ENCODE measurements around the gene HMOX1. TPM values are rescaled to one million over a fixed set of nuclear protein-coding genes. Genes with fewer than 3 reads are reported as not detected.

The HMOX1 gene
- total and polyA plus RNA-seq, 4 donors: 18.7 to 108 (median 59.7) TPM

DNA sequence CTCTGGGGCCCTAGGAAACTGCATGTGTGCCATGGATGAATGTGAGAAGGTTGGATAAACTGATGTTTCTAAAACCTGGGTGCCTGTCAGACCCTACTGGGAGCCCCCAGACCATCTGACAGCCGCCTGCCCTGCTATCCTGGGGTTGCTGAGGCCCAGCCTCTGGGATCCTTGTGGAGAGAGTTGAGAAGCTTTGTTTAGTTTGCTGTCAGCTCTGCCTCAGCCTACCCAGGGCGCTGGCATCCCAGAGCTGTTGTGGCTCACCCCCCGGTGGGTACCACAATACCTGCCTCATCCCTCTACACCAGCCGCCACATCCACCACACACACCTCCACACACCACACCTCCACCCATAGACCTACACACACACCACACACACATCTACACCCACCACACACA is 38.5 kb upstream of the HMOX1 start:
- no peaks in the 10 kb centered on the region for H3K4me1 ChIP-seq (ENCODE audit: control insufficient read depth in 4 of 4, insufficient read depth in 4 of 4, low read length in 3 of 4)
- TF ChIP-seq JUND (IDR thresholded peaks at IDR 0.05) (no peak), SP1 (IDR thresholded peaks at IDR 0.05) (no peak), HNF4G (IDR thresholded peaks at IDR 0.05) (no peak), FOXA2 (IDR thresholded peaks at IDR 0.05) (no peak), RAD21 (IDR thresholded peaks at IDR 0.05) (no peak), TAF1 (conservative IDR thresholded peaks at IDR 0.05) (no peak), HNF4A (conservative IDR thresholded peaks at IDR 0.05) (no peak), FOXA1 (IDR thresholded peaks at IDR 0.05) (no peak), YY1 (IDR thresholded peaks at IDR 0.05) (no peak)
- TF ChIP-seq, protein P1, sequence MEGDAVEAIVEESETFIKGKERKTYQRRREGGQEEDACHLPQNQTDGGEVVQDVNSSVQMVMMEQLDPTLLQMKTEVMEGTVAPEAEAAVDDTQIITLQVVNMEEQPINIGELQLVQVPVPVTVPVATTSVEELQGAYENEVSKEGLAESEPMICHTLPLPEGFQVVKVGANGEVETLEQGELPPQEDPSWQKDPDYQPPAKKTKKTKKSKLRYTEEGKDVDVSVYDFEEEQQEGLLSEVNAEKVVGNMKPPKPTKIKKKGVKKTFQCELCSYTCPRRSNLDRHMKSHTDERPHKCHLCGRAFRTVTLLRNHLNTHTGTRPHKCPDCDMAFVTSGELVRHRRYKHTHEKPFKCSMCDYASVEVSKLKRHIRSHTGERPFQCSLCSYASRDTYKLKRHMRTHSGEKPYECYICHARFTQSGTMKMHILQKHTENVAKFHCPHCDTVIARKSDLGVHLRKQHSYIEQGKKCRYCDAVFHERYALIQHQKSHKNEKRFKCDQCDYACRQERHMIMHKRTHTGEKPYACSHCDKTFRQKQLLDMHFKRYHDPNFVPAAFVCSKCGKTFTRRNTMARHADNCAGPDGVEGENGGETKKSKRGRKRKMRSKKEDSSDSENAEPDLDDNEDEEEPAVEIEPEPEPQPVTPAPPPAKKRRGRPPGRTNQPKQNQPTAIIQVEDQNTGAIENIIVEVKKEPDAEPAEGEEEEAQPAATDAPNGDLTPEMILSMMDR (IDR thresholded peaks at IDR 0.05; ENCODE audit: low read depth, low read length, missing input control): no peak
- TF ChIP-seq, protein P2, sequence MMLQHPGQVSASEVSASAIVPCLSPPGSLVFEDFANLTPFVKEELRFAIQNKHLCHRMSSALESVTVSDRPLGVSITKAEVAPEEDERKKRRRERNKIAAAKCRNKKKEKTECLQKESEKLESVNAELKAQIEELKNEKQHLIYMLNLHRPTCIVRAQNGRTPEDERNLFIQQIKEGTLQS (IDR thresholded peaks at IDR 0.05): no peak
- TF ChIP-seq, protein P3, sequence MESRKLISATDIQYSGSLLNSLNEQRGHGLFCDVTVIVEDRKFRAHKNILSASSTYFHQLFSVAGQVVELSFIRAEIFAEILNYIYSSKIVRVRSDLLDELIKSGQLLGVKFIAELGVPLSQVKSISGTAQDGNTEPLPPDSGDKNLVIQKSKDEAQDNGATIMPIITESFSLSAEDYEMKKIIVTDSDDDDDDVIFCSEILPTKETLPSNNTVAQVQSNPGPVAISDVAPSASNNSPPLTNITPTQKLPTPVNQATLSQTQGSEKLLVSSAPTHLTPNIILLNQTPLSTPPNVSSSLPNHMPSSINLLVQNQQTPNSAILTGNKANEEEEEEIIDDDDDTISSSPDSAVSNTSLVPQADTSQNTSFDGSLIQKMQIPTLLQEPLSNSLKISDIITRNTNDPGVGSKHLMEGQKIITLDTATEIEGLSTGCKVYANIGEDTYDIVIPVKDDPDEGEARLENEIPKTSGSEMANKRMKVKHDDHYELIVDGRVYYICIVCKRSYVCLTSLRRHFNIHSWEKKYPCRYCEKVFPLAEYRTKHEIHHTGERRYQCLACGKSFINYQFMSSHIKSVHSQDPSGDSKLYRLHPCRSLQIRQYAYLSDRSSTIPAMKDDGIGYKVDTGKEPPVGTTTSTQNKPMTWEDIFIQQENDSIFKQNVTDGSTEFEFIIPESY (IDR thresholded peaks at IDR 0.05): no peak
- H3K27ac ChIP-seq (ENCODE audit: low read depth in 1 of 2, low read length in 2 of 2): no peak overlapping the region
- no peak for DNase-seq (ENCODE audit: low spot score)
- no peak overlapping the region for H3K4me3 ChIP-seq (ENCODE audit: low read depth in 1 of 3, low read length in 3 of 3)
- H3K9me3 ChIP-seq (ENCODE audit: control insufficient read depth in 4 of 4, low read length in 3 of 4): no peaks in the 10 kb centered on the region
- WGBS: 93% methylated on average over 4 of the region's 4 CpGs
- no peak overlapping the region for H3K9ac ChIP-seq (ENCODE audit: low read depth in 1 of 2, low read length in 2 of 2)
- H3K27me3 ChIP-seq (ENCODE audit: control insufficient read depth in 4 of 4, insufficient read depth in 4 of 4, low read length in 3 of 4): no peaks in the 10 kb centered on the region
- H3K36me3 ChIP-seq (ENCODE audit: control insufficient read depth in 4 of 4, insufficient read depth in 3 of 4, low read depth in 1 of 4, low read length in 3 of 4): peaks cover 7 to 76% (median 37%) of the 10 kb centered on the region in 4 donors

DNA sequence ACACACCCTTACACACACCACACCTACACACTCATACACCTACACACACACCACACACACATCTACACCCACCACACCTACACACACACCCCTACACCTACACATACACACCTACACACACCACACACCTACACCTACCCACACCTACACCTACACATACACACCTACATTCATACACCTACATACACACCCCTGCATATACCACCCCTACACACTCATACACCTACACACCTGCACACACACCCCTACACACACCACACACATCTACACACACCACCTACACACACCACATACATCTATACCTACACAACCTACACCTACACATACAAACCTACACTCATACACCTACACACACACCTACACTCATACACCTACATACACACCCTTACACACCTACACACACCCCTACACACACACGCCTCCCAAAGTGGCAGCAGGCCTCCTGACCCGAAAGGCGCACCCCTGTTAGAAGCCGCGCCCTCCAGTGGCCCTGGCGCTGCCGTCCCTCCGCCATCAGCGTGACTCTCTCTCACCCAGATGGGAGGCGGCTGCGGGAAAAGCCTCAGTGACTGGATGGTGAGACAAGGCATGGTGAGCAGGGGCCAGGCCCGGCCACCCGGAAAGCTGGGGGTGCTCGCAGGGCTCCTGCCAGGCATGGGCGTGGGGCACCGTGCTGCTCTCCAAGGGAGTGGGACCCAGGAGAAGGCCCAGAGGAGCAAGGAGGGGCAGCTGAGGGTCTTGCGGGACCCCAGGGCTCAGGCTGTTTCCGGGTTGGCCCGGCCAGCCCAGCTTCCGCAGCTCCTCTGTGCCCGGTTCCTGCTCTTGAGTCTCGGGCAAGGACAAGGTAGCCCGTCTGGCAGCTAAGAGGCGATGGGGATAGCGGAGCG is 37.0 kb upstream of the HMOX1 start:
- H3K27me3 ChIP-seq (ENCODE audit: control insufficient read depth in 4 of 4, insufficient read depth in 4 of 4, low read length in 3 of 4): no peaks in the 10 kb centered on the region
- H3K27ac ChIP-seq (ENCODE audit: low read depth in 1 of 2, low read length in 2 of 2): no peak overlapping the region
- no peak overlapping the region for H3K4me3 ChIP-seq (ENCODE audit: low read depth in 1 of 3, low read length in 3 of 3)
- H3K9me3 ChIP-seq (ENCODE audit: control insufficient read depth in 4 of 4, low read length in 3 of 4): no peaks in the 10 kb centered on the region
- DNase-seq (ENCODE audit: low spot score): no peak
- 96% methylated on average over 26 of the region's 26 CpGs for WGBS
- peaks cover 10 to 67% (median 34%) of the 10 kb centered on the region in 4 donors for H3K36me3 ChIP-seq (ENCODE audit: control insufficient read depth in 4 of 4, insufficient read depth in 3 of 4, low read depth in 1 of 4, low read length in 3 of 4)
- no peaks in the 10 kb centered on the region for H3K4me1 ChIP-seq (ENCODE audit: control insufficient read depth in 4 of 4, insufficient read depth in 4 of 4, low read length in 3 of 4)
- no peak for TF ChIP-seq RAD21 (IDR thresholded peaks at IDR 0.05)
- no peak for TF ChIP-seq FOXA2 (IDR thresholded peaks at IDR 0.05)
- TF ChIP-seq, protein P4, sequence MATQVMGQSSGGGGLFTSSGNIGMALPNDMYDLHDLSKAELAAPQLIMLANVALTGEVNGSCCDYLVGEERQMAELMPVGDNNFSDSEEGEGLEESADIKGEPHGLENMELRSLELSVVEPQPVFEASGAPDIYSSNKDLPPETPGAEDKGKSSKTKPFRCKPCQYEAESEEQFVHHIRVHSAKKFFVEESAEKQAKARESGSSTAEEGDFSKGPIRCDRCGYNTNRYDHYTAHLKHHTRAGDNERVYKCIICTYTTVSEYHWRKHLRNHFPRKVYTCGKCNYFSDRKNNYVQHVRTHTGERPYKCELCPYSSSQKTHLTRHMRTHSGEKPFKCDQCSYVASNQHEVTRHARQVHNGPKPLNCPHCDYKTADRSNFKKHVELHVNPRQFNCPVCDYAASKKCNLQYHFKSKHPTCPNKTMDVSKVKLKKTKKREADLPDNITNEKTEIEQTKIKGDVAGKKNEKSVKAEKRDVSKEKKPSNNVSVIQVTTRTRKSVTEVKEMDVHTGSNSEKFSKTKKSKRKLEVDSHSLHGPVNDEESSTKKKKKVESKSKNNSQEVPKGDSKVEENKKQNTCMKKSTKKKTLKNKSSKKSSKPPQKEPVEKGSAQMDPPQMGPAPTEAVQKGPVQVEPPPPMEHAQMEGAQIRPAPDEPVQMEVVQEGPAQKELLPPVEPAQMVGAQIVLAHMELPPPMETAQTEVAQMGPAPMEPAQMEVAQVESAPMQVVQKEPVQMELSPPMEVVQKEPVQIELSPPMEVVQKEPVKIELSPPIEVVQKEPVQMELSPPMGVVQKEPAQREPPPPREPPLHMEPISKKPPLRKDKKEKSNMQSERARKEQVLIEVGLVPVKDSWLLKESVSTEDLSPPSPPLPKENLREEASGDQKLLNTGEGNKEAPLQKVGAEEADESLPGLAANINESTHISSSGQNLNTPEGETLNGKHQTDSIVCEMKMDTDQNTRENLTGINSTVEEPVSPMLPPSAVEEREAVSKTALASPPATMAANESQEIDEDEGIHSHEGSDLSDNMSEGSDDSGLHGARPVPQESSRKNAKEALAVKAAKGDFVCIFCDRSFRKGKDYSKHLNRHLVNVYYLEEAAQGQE (IDR thresholded peaks at IDR 0.05): no peak
- TF ChIP-seq, protein P5, sequence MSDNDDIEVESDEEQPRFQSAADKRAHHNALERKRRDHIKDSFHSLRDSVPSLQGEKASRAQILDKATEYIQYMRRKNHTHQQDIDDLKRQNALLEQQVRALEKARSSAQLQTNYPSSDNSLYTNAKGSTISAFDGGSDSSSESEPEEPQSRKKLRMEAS (IDR thresholded peaks at IDR 0.05): no peak
- TF ChIP-seq TAF1 (conservative IDR thresholded peaks at IDR 0.05): no peak
- no peak for TF ChIP-seq JUND (IDR thresholded peaks at IDR 0.05)
- TF ChIP-seq, protein P1 (IDR thresholded peaks at IDR 0.05; ENCODE audit: low read depth, low read length, missing input control): no peak
- TF ChIP-seq HNF4A (conservative IDR thresholded peaks at IDR 0.05): no peak
- TF ChIP-seq, protein P3 (IDR thresholded peaks at IDR 0.05): no peak
- no peak for TF ChIP-seq RXRA (IDR thresholded peaks at IDR 0.05)
- TF ChIP-seq EGR1 (IDR thresholded peaks at IDR 0.05; ENCODE audit: low read depth in 2 of 2): no peak
- no peak for TF ChIP-seq SP1 (IDR thresholded peaks at IDR 0.05)
- TF ChIP-seq YY1 (IDR thresholded peaks at IDR 0.05): no peak
- no peak for TF ChIP-seq NR2F2 (IDR thresholded peaks at IDR 0.05)
- no peak overlapping the region for H3K9ac ChIP-seq (ENCODE audit: low read depth in 1 of 2, low read length in 2 of 2)
